HEK293T (cell line): Measurements from ENCODE around the gene ALCAM.

Source experiments
- ARNT ChIP-seq: fragments of 450-650 bp; IDR thresholded peaks from 2 replicates; pipeline ENCODE4 v1.6.1; 2017; ENCODE audit warnings: mild to moderate bottlenecking
- BHLHE40 ChIP-seq: fragments of 450-650 bp; IDR thresholded peaks from 2 replicates; pipeline ENCODE4 v1.6.1; 2016; ENCODE audit warnings: mild to moderate bottlenecking, moderate library complexity, borderline replicate concordance
- CTBP1 ChIP-seq: fragments of 450-650 bp; IDR thresholded peaks from 2 replicates; pipeline ENCODE4 v1.6.1; 2016; ENCODE audit warnings: borderline replicate concordance
- FOXA1 ChIP-seq: fragments of 450-650 bp; IDR thresholded peaks from 2 replicates; pipeline ENCODE4 v1.6.1; 2016; ENCODE audit warnings: mild to moderate bottlenecking
- FOXM1 ChIP-seq: fragments of 450-650 bp; IDR thresholded peaks from 2 replicates; pipeline ENCODE4 v1.6.1; 2017; ENCODE audit warnings: mild to moderate bottlenecking, borderline replicate concordance
- HDGF ChIP-seq: fragments of 450-650 bp; IDR thresholded peaks from 2 replicates; pipeline ENCODE4 v1.6.1; 2017; ENCODE audit warnings: antibody characterized with exemption, borderline replicate concordance
- L3MBTL2 ChIP-seq: fragments of 450-650 bp; conservative IDR thresholded peaks from 2 replicates; pipeline ENCODE4 v1.6.1; 2016; ENCODE audit warnings: mild to moderate bottlenecking
- LEF1 ChIP-seq: fragments of 450-650 bp; IDR thresholded peaks from 2 replicates; pipeline ENCODE4 v1.6.1; 2017; ENCODE audit warnings: mild to moderate bottlenecking, borderline replicate concordance
- NFRKB ChIP-seq: fragments of 450-650 bp; IDR thresholded peaks from 2 replicates; pipeline ENCODE4 v1.6.1; 2016; ENCODE audit warnings: mild to moderate bottlenecking, moderate library complexity
- SP1 ChIP-seq: fragments of 450-650 bp; IDR thresholded peaks from 2 replicates; pipeline ENCODE4 v1.6.1; 2017
- SUZ12 ChIP-seq: fragments of 450-650 bp; IDR thresholded peaks from 2 replicates; pipeline ENCODE4 v1.6.1; 2016; ENCODE audit warnings: mild to moderate bottlenecking
- TARDBP ChIP-seq: fragments of 450-650 bp; IDR thresholded peaks from 2 replicates; pipeline ENCODE4 v1.6.1; 2016
- ZNF384 ChIP-seq: fragments of 450-650 bp; IDR thresholded peaks from 2 replicates; pipeline ENCODE4 v1.6.1; 2016
- TF ChIP-seq, protein P1 (sequence below): fragments of 450-650 bp; IDR thresholded peaks from 2 replicates; pipeline ENCODE4 v1.6.1; 2016

DNA sequence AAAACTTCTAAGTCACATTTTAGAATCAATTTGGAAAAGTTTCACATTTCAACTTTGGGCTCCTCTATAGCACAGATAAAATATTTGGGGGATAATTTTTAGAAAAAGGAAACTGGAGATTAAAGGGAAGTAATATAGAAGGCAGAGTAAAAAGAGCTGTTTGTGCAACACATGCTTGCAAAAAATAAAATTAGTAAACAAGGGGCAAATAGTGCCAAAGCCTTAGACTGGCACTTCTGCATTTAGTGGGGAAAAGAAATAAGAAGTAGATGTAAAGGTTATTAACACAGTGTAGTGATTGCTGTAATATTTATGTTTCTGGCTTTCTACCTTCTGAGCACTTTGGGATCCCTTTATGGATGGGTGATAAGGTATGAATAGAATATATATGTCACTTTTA is 255.5 kb downstream of the ALCAM start:
- TF ChIP-seq FOXM1 (no peak), SP1 (no peak), ARNT (no peak), TARDBP (no peak), BHLHE40 (no peak), ZNF384 (no peak), LEF1 (no peak), NFRKB (no peak), FOXA1 (no peak), L3MBTL2 (no peak), SUZ12 (no peak), HDGF (no peak), CTBP1 (no peak)
- TF ChIP-seq, protein P1, sequence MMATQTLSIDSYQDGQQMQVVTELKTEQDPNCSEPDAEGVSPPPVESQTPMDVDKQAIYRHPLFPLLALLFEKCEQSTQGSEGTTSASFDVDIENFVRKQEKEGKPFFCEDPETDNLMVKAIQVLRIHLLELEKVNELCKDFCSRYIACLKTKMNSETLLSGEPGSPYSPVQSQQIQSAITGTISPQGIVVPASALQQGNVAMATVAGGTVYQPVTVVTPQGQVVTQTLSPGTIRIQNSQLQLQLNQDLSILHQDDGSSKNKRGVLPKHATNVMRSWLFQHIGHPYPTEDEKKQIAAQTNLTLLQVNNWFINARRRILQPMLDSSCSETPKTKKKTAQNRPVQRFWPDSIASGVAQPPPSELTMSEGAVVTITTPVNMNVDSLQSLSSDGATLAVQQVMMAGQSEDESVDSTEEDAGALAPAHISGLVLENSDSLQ, result no peak
